Measurements from ENCODE around the gene PRC1.
A peak's percentile ranks its signal among the peaks of the same experiment; 100 is the strongest.

Gene PRC1

GRCh38 chr15:90934949-90935751, 59.2 kb downstream of the PRC1 start, which contains the start of gene UNC45A:
Gene UNC45A, plus strand, starts transcription at chr15:90935285. Its CDS starts 40 bp downstream, at chr15:90935325.
- TF ChIP-seq EZH2phosphoT487 (conservative IDR thresholded peaks at IDR 0.05; ENCODE audit: low read length) (no peak), CTCF (IDR thresholded peaks at IDR 0.05; ENCODE audit: insufficient read depth, low read length, poor library complexity, severe bottlenecking) (no peak)
- Histone ChIP-seq H2AFZ (ENCODE audit: low read depth, low read length, severe bottlenecking) (peak within 1 kb of the TSS; percentile 55), H3K36me3 (ENCODE audit: low read length) (peaks cover 15% of the 10 kb centered on the region; the same call in 1 of the 2 replicates), H3F3A (ENCODE audit: insufficient read depth) (peaks cover 11% of the 10 kb centered on the region), H4K20me1 (ENCODE audit: low read depth, low read length) (no peaks in the 10 kb centered on the region), H3K9me3 (ENCODE audit: insufficient read depth, low read length) (no peaks in the 10 kb centered on the region), H3K27me3 (ENCODE audit: low read length) (no peaks in the 10 kb centered on the region), H3K79me2 (ENCODE audit: insufficient read depth, low read length) (peaks cover 17% of the 10 kb centered on the region), H3K9ac (ENCODE audit: low read length) (peak within 1 kb of the TSS; percentile 91), H3K27ac (ENCODE audit: low read depth, low read length) (peak within 1 kb of the TSS; percentile 35), H3K9me2 (replicated peaks; ENCODE audit: insufficient read depth, low read length) (no peaks in the 10 kb centered on the region), H3K4me2 (ENCODE audit: low read depth, low read length, poor library complexity, severe bottlenecking) (peak within 1 kb of the TSS; percentile 81), H3K4me3 (ENCODE audit: insufficient read depth, low read length, poor library complexity, severe bottlenecking) (peak within 1 kb of the TSS; percentile 82)

GRCh38 chr15:90934256-90934948, 59.9 kb downstream of the PRC1 start:
- peak overlapping the region; percentile 91 for H3K9ac ChIP-seq (ENCODE audit: low read length)
- no peak for TF ChIP-seq EZH2phosphoT487 (conservative IDR thresholded peaks at IDR 0.05; ENCODE audit: low read length)
- peak; percentile 92 for TF ChIP-seq CTCF (IDR thresholded peaks at IDR 0.05; ENCODE audit: insufficient read depth, low read length, poor library complexity, severe bottlenecking)
- H3K4me2 ChIP-seq (ENCODE audit: low read depth, low read length, poor library complexity, severe bottlenecking): peak overlapping the region; percentile 81
- H3K27ac ChIP-seq (ENCODE audit: low read depth, low read length): peak overlapping the region; percentile 2; the same call in 1 of the 2 replicates
- H3K79me2 ChIP-seq (ENCODE audit: insufficient read depth, low read length): peaks cover 17% of the 10 kb centered on the region
- H3K4me3 ChIP-seq (ENCODE audit: insufficient read depth, low read length, poor library complexity, severe bottlenecking): peak overlapping the region; percentile 27
- peak overlapping the region; percentile 13 for H2AFZ ChIP-seq (ENCODE audit: low read depth, low read length, severe bottlenecking)
- no peaks in the 10 kb centered on the region for H3K9me2 ChIP-seq (replicated peaks; ENCODE audit: insufficient read depth, low read length)
- H3K27me3 ChIP-seq (ENCODE audit: low read length): no peaks in the 10 kb centered on the region
- peaks cover 11% of the 10 kb centered on the region for H3F3A ChIP-seq (ENCODE audit: insufficient read depth)
- no peaks in the 10 kb centered on the region for H3K9me3 ChIP-seq (ENCODE audit: insufficient read depth, low read length)
- H3K36me3 ChIP-seq (ENCODE audit: low read length): peaks cover 12% of the 10 kb centered on the region; the same call in 1 of the 2 replicates
- H4K20me1 ChIP-seq (ENCODE audit: low read depth, low read length): no peaks in the 10 kb centered on the region

GRCh38 chr15:90933301-90933700, 61.0 kb downstream of the PRC1 start:
- Histone ChIP-seq H3K9me3 (ENCODE audit: insufficient read depth, low read length) (no peaks in the 10 kb centered on the region), H4K20me1 (ENCODE audit: low read depth, low read length) (no peaks in the 10 kb centered on the region), H3K9ac (ENCODE audit: low read length) (no peak overlapping the region), H3K9me2 (replicated peaks; ENCODE audit: insufficient read depth, low read length) (no peaks in the 10 kb centered on the region), H3K4me2 (ENCODE audit: low read depth, low read length, poor library complexity, severe bottlenecking) (no peak overlapping the region), H3K4me3 (ENCODE audit: insufficient read depth, low read length, poor library complexity, severe bottlenecking) (no peak overlapping the region), H3K36me3 (ENCODE audit: low read length) (peaks cover 8% of the 10 kb centered on the region; the same call in 1 of the 2 replicates), H3K79me2 (ENCODE audit: insufficient read depth, low read length) (peaks cover 17% of the 10 kb centered on the region), H3F3A (ENCODE audit: insufficient read depth) (peaks cover 18% of the 10 kb centered on the region), H2AFZ (ENCODE audit: low read depth, low read length, severe bottlenecking) (no peak overlapping the region), H3K27me3 (ENCODE audit: low read length) (no peaks in the 10 kb centered on the region), H3K27ac (ENCODE audit: low read depth, low read length) (no peak overlapping the region)
- TF ChIP-seq EZH2phosphoT487 (conservative IDR thresholded peaks at IDR 0.05; ENCODE audit: low read length) (no peak), CTCF (IDR thresholded peaks at IDR 0.05; ENCODE audit: insufficient read depth, low read length, poor library complexity, severe bottlenecking) (no peak)

Measured in SU-DHL-6 (cell line).